OCI-LY7 (cell line): Measurements from ENCODE around the gene CEP131. TPM values are rescaled to one million over a fixed set of nuclear protein-coding genes. Genes with fewer than 3 reads are reported as not detected.

Source experiments
- BruUV-seq: library from RNA; stranded (reverse); fragments of 400-500 nt; replicated peaks from 2 replicates; lab custom pipeline; 2021; lab: Mats Ljungman, UMichigan
- CTCF ChIA-PET: fragments of 300-600 bp; sonication (Branson Sonifier 250); formaldehyde crosslinking; loops from one replicate; lab custom pipeline; 2022; ENCODE audit warnings: antibody characterized with exemption; ENCODE audit not compliant: unreplicated experiment; lab: Charles Lee
- POLR2A ChIA-PET: fragments of 300-600 bp; sonication (Branson Sonifier 250); formaldehyde crosslinking; loops from one replicate; lab custom pipeline; 2022; ENCODE audit warnings: antibody characterized with exemption; lab: Charles Lee
- DNase-seq: peaks from one replicate; pipeline ENCODE4 v3.0.0-alpha.2; 2015; ENCODE audit warnings: low spot score
- H2AFZ ChIP-seq: fragments of 200-600 bp; sonication (generic), shearing (Covaris generic); 2 replicates; pipeline ENCODE4 v1.6.1; 2014; ENCODE audit warnings: mild to moderate bottlenecking, antibody characterized with exemption, low read length, moderate library complexity
- H3K27ac ChIP-seq: fragments of 200-600 bp; sonication (generic); 2 replicates; pipeline ENCODE4 v1.5.1; 2014; ENCODE audit warnings: mixed run types, low read depth, mild to moderate bottlenecking, moderate library complexity, low read length, inconsistent platforms; ENCODE audit not compliant: poor library complexity, severe bottlenecking
- H3K36me3 ChIP-seq: fragments of 200-600 bp; sonication (generic); 2 replicates; pipeline ENCODE4 v1.6.1; 2014; ENCODE audit warnings: mild to moderate bottlenecking, antibody characterized with exemption, low read length, moderate library complexity, mixed read lengths; ENCODE audit not compliant: insufficient read depth
- H3K4me1 ChIP-seq: fragments of 200-600 bp; sonication (generic); 2 replicates; pipeline ENCODE4 v1.5.1; 2014; ENCODE audit warnings: mild to moderate bottlenecking, low read length; ENCODE audit not compliant: insufficient read depth, poor library complexity, severe bottlenecking
- H3K4me2 ChIP-seq: fragments of 200-600 bp; sonication (generic); 2 replicates; pipeline ENCODE4 v1.6.1; 2014; ENCODE audit warnings: mild to moderate bottlenecking, low read length
- H3K4me3 ChIP-seq: fragments of 200-600 bp; sonication (generic); 2 replicates; pipeline ENCODE4 v1.5.1; 2014; ENCODE audit warnings: mild to moderate bottlenecking, low read depth, low read length; ENCODE audit not compliant: poor library complexity, severe bottlenecking
- H3K79me2 ChIP-seq: fragments of 200-600 bp; sonication (generic); 2 replicates; pipeline ENCODE4 v1.6.1; 2016; ENCODE audit warnings: low read depth, mild to moderate bottlenecking, low read length, moderate library complexity, mixed read lengths; ENCODE audit not compliant: insufficient read depth
- H3K9me2 ChIP-seq: fragments of 200-600 bp; sonication (generic); 2 replicates; pipeline ENCODE4 v1.6.1; 2016; ENCODE audit warnings: mild to moderate bottlenecking, low read length, mixed read lengths; ENCODE audit not compliant: insufficient read depth
- H3K9me3 ChIP-seq: fragments of 200-600 bp; sonication (generic); 2 replicates; pipeline ENCODE4 v1.6.1; 2014; ENCODE audit warnings: mild to moderate bottlenecking, mixed run types, low read length, mixed read lengths
- H4K20me1 ChIP-seq: fragments of 200-600 bp; sonication (generic); 2 replicates; pipeline ENCODE4 v1.6.1; 2014; ENCODE audit warnings: mild to moderate bottlenecking, antibody characterized with exemption, low read length, moderate library complexity, mixed read lengths; ENCODE audit not compliant: insufficient read depth
- EZH2phosphoT487 ChIP-seq: fragments of 200-600 bp; sonication (generic); IDR thresholded peaks from 2 replicates; pipeline ENCODE4 v1.6.1; 2018; ENCODE audit warnings: low read depth, borderline replicate concordance, mild to moderate bottlenecking, mixed run types, antibody characterized with exemption, low read length, moderate library complexity, mixed read lengths
- intact Hi-C: fragments of 100-400 bp; cut with micrococcal nuclease; formaldehyde crosslinking; loops from one replicate; pipeline ENCODE4 v1.10.0; 2022; ENCODE audit not compliant: unreplicated experiment
- total RNA-seq, 2 experiments: library from RNA; depleted of rRNA in 1 of 2; stranded (reverse); fragments of >200 nt in 1 of 2; shearing (Covaris generic) in 1 of 2; gene quantifications; 2 replicates each; pipeline ENCODE4 v1.2.3, GENCODE V29; 2014 to 2022
- TF ChIP-seq, protein P1 (sequence below): fragments of 200-600 bp; sonication (generic); conservative IDR thresholded peaks from 2 replicates; pipeline ENCODE4 v1.5.1; 2014; ENCODE audit warnings: mild to moderate bottlenecking, antibody characterized with exemption, low read length, moderate library complexity, mixed read lengths

Gene CEP131
- total RNA-seq, 2 experiments from 2014 or later, result 32.9 to 38.6 TPM

DNA sequence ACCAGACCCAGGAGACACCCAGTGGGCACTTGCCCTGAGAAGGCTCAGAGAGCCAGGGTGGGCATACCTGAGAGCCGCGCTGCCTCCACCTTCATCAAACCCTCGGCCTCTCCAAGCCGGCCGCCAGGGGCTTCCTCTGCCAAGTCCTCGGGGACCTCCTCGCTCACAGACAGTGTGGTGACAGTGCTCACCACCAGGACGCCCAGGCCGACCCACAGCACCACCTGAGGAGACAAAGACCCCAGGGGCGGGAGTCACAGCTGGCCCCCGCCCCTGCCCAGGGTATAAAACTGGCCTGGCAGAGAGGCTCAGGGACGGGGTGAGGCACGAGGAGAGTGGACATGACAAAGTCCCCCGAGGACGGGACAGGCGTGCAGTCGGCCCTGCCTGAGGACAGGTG lies 37.4 kb upstream of the CEP131 start:
- intact Hi-C loops, result no loop called here
- H3K4me2 ChIP-seq, result no peak overlapping the region
- BruUV-seq, result no TSS peak
- ChIA-PET CTCF (no interaction called here), POLR2A (no interaction called here)
- H3K79me2 ChIP-seq, result no peaks in the 10 kb centered on the region
- no peaks in the 10 kb centered on the region for H4K20me1 ChIP-seq
- no peaks in the 10 kb centered on the region for H3K9me2 ChIP-seq
- H2AFZ ChIP-seq, result no peak overlapping the region
- H3K4me3 ChIP-seq, result no peak overlapping the region
- no peak for DNase-seq
- peaks cover 19% of the 10 kb centered on the region; the same call in 1 of the 2 replicates for H3K36me3 ChIP-seq
- TF ChIP-seq, protein P1, sequence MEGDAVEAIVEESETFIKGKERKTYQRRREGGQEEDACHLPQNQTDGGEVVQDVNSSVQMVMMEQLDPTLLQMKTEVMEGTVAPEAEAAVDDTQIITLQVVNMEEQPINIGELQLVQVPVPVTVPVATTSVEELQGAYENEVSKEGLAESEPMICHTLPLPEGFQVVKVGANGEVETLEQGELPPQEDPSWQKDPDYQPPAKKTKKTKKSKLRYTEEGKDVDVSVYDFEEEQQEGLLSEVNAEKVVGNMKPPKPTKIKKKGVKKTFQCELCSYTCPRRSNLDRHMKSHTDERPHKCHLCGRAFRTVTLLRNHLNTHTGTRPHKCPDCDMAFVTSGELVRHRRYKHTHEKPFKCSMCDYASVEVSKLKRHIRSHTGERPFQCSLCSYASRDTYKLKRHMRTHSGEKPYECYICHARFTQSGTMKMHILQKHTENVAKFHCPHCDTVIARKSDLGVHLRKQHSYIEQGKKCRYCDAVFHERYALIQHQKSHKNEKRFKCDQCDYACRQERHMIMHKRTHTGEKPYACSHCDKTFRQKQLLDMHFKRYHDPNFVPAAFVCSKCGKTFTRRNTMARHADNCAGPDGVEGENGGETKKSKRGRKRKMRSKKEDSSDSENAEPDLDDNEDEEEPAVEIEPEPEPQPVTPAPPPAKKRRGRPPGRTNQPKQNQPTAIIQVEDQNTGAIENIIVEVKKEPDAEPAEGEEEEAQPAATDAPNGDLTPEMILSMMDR, result no peak
- TF ChIP-seq EZH2phosphoT487, result no peak
- no peak overlapping the region for H3K27ac ChIP-seq
- H3K9me3 ChIP-seq, result no peaks in the 10 kb centered on the region
- H3K4me1 ChIP-seq, result no peaks in the 10 kb centered on the region

DNA sequence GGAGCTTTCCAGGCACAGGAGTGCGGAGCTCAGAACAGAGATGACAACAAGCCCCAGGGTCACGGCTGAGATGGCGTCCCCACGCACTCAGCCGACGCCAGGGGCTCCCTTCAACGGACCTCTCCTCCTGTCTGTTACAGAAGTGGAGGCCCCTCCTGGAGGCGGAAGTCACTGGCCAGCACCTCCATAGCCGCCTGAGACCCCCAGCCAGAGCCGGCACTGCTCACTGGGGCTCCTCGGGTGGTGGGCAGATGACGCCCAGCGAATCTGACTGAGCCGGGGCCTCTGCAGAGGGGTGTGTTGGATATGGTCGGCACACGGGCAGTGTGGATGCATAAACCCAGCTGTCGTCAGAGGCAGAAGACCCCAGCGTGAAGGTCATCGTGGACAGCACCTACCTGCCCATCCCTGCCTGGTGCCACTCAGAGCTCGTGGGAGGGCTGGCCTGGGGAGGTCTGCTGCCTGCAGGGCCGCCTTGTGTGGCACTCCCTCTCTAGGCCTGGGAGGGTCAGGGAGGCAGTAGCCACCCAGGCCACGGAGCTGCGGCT lies 36.4 kb upstream of the CEP131 start:
- TF ChIP-seq, protein P1, result no peak
- TF ChIP-seq EZH2phosphoT487, result no peak
- Histone ChIP-seq H3K79me2 (no peaks in the 10 kb centered on the region), H3K4me1 (no peaks in the 10 kb centered on the region), H4K20me1 (no peaks in the 10 kb centered on the region), H3K4me3 (no peak overlapping the region), H2AFZ (no peak overlapping the region), H3K9me2 (no peaks in the 10 kb centered on the region), H3K36me3 (peaks cover 20% of the 10 kb centered on the region; the same call in 1 of the 2 replicates), H3K4me2 (no peak overlapping the region), H3K9me3 (no peaks in the 10 kb centered on the region), H3K27ac (no peak overlapping the region)
- ChIA-PET CTCF (no interaction called here), POLR2A (interaction anchor here (0.9 kb wide), 1 partner anchor 189 kb away, joined by 3 read pairs; no protein-coding TSS in a partner anchor)
- no peak for DNase-seq
- intact Hi-C loops, result no loop called here
- BruUV-seq, result no TSS peak

DNA sequence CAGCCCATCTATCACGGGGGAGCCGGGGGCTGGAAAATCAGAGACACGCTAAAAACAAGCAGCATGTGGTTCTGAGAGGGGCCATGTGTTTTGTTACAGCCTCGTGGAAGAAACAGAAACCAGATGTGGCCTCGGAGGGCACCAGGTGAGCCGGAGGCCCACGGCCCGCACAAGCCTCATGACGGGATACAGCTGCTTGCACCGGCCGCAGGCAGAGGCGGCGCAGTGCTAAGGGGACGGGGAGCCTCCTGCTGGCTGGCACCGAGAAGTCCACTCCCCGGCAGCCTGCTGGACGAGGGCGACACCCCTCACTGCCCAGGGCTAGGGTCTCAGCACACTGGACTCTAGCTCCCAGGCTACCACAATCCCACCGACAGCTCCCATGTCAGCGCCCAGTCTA lies 35.5 kb upstream of the CEP131 start:
- H3K4me3 ChIP-seq, result no peak overlapping the region
- no peaks in the 10 kb centered on the region for H3K79me2 ChIP-seq
- DNase-seq, result no peak
- ChIA-PET CTCF (no interaction called here), POLR2A (interaction anchor here (0.6 to 0.9 kb wide), 3 partner anchors 16 to 340 kb away, joined by 3 to 5 read pairs (median 3); no protein-coding TSS in a partner anchor)
- no peak overlapping the region for H3K27ac ChIP-seq
- no TSS peak for BruUV-seq
- intact Hi-C loops, result no loop called here
- TF ChIP-seq EZH2phosphoT487, result no peak
- TF ChIP-seq, protein P1, result no peak
- H3K9me3 ChIP-seq, result no peaks in the 10 kb centered on the region
- no peaks in the 10 kb centered on the region for H3K9me2 ChIP-seq
- H3K4me2 ChIP-seq, result no peak overlapping the region
- peaks cover under 1% of the 10 kb centered on the region for H3K4me1 ChIP-seq
- H3K36me3 ChIP-seq, result peaks cover 24% of the 10 kb centered on the region; the same call in 1 of the 2 replicates
- H2AFZ ChIP-seq, result no peak overlapping the region
- H4K20me1 ChIP-seq, result no peaks in the 10 kb centered on the region
